ENCODE data around the gene ACSS2.

GRCh38 chr20:34926581-34926980 lies 50.2 kb downstream of the ACSS2 start:
- TF ChIP-seq POLR2A (IDR thresholded peaks at IDR 0.05; ENCODE audit: low read length) (no peak), GATA1 (IDR thresholded peaks at IDR 0.05; ENCODE audit: low read depth, low read length) (no peak)

Data from erythroblast (primary cell).